ENCODE measurements around the gene BRCA2.
A peak's percentile ranks its signal among the peaks of the same experiment; 100 is the strongest.

Gene BRCA2

DNA sequence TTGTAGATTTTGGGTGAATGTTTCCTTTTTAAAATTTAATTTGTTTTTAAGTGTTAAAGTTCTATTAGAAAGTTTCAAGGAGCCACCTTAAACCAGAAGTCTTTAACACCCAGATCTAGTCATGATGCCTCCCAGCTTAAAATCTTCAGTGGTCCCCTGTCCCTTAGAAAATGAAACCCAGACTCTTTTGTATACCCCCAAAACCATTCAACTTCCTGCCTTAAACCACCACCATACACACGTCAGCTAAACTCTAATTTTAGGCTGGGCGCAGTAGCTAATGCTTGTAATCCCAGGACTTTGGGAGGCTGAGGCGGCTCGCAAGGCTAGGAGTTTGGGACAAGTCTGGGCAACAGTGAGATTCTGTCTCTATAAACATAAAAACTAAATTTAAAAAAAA lies 74.7 kb downstream of the BRCA2 start:
- no peak overlapping the region for H3K4me3 ChIP-seq (ENCODE audit: low read length)
- no peak overlapping the region for H3K27ac ChIP-seq (ENCODE audit: low read length)
- peaks cover 3% of the 10 kb centered on the region for H3K4me1 ChIP-seq (ENCODE audit: control insufficient read depth, low read depth, low read length)
- no peaks in the 10 kb centered on the region for H3K27me3 ChIP-seq (ENCODE audit: control insufficient read depth, insufficient read depth, low read length)
- H3K9ac ChIP-seq (ENCODE audit: low read length) = no peak overlapping the region
- H3K9me3 ChIP-seq (ENCODE audit: control insufficient read depth, low read depth, low read length) = no peaks in the 10 kb centered on the region
- H3K36me3 ChIP-seq (ENCODE audit: control insufficient read depth, low read depth, low read length) = peaks cover 15% of the 10 kb centered on the region

DNA sequence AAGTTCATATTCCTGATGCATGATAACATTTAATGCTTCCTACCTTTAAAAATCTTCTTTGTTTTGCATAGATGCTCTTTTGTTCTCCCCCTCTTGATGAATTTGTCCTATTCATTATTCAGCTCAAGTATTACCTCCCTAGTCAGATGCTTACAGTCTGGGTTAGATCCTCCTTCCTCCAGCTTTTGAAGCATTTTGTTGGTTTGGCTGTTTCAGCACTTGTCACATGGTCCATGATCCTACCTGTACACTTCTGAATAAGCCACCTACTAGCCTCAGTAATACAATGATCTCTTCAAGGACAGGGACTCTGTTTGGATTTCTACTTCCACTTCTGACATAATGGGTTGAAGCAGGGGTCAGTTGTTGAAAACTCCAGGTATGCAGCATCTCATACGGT lies 75.2 kb downstream of the BRCA2 start:
- Histone ChIP-seq H3K9me3 (ENCODE audit: control insufficient read depth, low read depth, low read length) (no peaks in the 10 kb centered on the region), H3K4me3 (ENCODE audit: low read length) (no peak overlapping the region), H3K27ac (ENCODE audit: low read length) (no peak overlapping the region), H3K9ac (ENCODE audit: low read length) (no peak overlapping the region), H3K4me1 (ENCODE audit: control insufficient read depth, low read depth, low read length) (peaks cover 3% of the 10 kb centered on the region), H3K27me3 (ENCODE audit: control insufficient read depth, insufficient read depth, low read length) (no peaks in the 10 kb centered on the region), H3K36me3 (ENCODE audit: control insufficient read depth, low read depth, low read length) (peaks cover 15% of the 10 kb centered on the region)

DNA sequence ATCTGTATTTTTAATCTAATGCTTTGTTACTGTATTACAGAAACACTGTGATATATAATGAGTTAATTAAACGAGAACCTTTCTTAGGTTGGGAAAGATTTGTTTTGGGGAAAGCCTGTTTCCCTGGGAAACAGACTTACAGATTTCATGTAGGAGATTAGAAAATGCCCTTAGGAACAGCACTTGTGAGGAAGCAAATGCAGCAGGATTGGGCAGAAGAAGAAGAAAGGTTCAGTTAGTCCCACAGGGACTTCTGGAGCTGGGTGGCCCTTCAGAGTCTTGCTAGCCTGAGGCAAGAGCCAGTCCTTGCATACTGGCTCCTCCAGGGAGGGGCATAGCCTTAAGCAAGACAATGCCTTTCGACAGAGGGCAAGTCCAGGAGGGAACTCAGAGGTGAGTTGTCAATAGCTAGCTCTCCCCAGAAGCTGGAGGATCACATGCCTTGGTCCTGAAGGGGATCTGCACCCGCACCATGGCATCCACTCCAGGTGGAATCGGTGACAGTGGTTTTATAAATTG lies 75.9 kb downstream of the BRCA2 start:
- H3K27ac ChIP-seq (ENCODE audit: low read length) = no peak overlapping the region
- H3K36me3 ChIP-seq (ENCODE audit: control insufficient read depth, low read depth, low read length) = peaks cover 13% of the 10 kb centered on the region
- H3K27me3 ChIP-seq (ENCODE audit: control insufficient read depth, insufficient read depth, low read length) = no peaks in the 10 kb centered on the region
- H3K4me3 ChIP-seq (ENCODE audit: low read length) = no peak overlapping the region
- H3K4me1 ChIP-seq (ENCODE audit: control insufficient read depth, low read depth, low read length) = peaks cover 3% of the 10 kb centered on the region
- H3K9ac ChIP-seq (ENCODE audit: low read length) = no peak overlapping the region
- H3K9me3 ChIP-seq (ENCODE audit: control insufficient read depth, low read depth, low read length) = no peaks in the 10 kb centered on the region

DNA sequence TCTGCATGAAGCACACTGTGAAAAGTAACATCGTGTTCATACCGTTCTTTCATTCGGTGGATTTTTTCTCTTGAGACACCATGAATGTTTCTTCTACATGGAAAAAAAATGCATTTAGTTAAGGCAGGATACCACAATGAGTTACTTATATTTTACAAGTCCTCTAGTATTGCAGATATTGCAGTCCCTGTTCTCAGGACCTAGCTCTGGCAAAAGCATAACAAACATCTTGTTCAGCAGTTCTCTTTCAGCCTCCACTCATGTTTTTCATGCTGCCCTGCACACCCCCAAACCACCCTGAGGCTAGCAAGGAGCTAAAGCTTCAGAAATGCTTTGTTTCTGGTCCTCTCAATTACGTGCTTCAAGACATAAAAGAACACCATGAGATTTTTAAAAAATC lies 87.8 kb downstream of the BRCA2 start:
- no peaks in the 10 kb centered on the region for H3K9me3 ChIP-seq (ENCODE audit: control insufficient read depth, low read depth, low read length)
- H3K4me3 ChIP-seq (ENCODE audit: low read length) = no peak overlapping the region
- no peak overlapping the region for H3K27ac ChIP-seq (ENCODE audit: low read length)
- peaks cover 11% of the 10 kb centered on the region for H3K36me3 ChIP-seq (ENCODE audit: control insufficient read depth, low read depth, low read length)
- no peaks in the 10 kb centered on the region for H3K4me1 ChIP-seq (ENCODE audit: control insufficient read depth, low read depth, low read length)
- no peak overlapping the region for H3K9ac ChIP-seq (ENCODE audit: low read length)
- peaks cover 4% of the 10 kb centered on the region for H3K27me3 ChIP-seq (ENCODE audit: control insufficient read depth, insufficient read depth, low read length)

DNA sequence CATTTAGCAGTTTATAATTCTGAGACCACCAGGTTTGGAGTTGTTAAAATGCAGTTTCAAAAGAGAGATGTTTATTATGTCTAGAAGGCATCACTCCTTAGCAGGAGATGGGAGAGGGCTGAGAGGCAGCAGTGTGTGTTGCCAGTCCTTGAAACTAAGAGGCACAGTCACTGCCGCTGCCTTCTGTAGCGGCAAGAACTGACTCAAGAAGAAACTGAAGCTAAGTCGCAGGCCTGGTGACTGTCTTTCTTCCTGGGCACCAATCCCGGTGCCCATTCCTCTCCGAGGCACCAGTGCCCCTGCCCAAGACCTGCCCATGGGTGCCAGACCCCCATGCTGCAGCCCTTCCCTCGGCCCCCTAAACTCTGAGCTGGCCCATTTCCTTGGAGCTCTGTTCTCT lies 92.5 kb downstream of the BRCA2 start:
- no peak overlapping the region for H3K4me3 ChIP-seq (ENCODE audit: low read length)

DNA sequence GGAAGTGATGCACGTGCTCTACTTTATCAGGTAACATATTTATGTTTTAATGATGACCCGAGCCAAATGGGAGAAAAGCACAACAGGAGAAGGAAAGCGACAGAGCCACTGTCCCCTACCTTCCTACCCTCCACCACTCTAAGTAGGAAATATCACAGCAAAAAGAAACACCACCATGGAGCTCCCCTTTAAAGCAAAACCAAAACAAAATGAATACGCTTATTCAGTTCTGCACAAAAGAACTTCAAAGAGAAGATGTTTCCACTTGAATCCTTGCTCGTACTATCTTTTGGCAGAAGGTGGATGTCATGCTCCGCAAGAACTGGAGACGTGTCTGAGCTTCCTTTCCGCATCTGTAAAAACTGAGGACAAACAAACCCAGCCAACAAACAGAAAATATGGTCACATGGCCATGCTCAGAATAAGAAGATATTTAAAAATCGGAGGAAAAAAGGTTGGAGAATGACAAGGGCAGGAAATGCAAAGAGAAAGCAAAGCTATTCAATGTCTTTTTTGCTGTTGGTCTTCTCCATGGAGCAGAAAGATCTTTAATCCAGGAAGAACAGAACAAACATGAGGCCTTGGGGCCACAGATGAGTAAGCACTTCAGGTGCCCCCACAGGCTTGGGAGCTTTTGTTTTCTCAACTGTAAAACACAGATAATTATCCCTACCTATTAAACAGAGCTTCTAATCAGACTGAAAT lies 93.1 kb downstream of the BRCA2 start:
- H3K9ac ChIP-seq (ENCODE audit: low read length) = no peak overlapping the region
- no peaks in the 10 kb centered on the region for H3K36me3 ChIP-seq (ENCODE audit: control insufficient read depth, low read depth, low read length)
- no peak overlapping the region for H3K4me3 ChIP-seq (ENCODE audit: low read length)
- peaks cover 12% of the 10 kb centered on the region for H3K4me1 ChIP-seq (ENCODE audit: control insufficient read depth, low read depth, low read length)
- H3K9me3 ChIP-seq (ENCODE audit: control insufficient read depth, low read depth, low read length) = no peaks in the 10 kb centered on the region
- peaks cover 24% of the 10 kb centered on the region for H3K27me3 ChIP-seq (ENCODE audit: control insufficient read depth, insufficient read depth, low read length)
- H3K27ac ChIP-seq (ENCODE audit: low read length) = no peak overlapping the region

More for the DNA sequence above, 92.5 kb downstream of the BRCA2 start:
- Histone ChIP-seq H3K36me3 (ENCODE audit: control insufficient read depth, low read depth, low read length) (no peaks in the 10 kb centered on the region), H3K27me3 (ENCODE audit: control insufficient read depth, insufficient read depth, low read length) (peaks cover 24% of the 10 kb centered on the region), H3K9me3 (ENCODE audit: control insufficient read depth, low read depth, low read length) (no peaks in the 10 kb centered on the region), H3K4me1 (ENCODE audit: control insufficient read depth, low read depth, low read length) (peaks cover 12% of the 10 kb centered on the region), H3K9ac (ENCODE audit: low read length) (no peak overlapping the region), H3K27ac (ENCODE audit: low read length) (no peak overlapping the region)

DNA sequence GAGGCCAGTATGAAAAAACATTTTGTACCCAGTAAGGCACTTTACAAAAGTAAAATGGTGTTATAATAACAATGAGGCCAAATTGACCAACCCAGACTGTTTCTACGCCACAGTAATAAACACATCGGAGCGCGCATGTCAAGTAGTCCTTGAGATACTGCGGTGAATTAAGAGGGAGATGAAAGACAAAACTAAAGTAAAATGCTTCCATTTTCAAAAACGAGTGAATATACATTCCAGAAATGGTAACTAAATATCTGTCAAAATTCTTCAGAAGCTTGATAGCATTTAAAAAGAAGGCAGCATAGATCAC lies 93.6 kb downstream of the BRCA2 start:
- H3K4me1 ChIP-seq (ENCODE audit: control insufficient read depth, low read depth, low read length) = peaks cover 12% of the 10 kb centered on the region
- peaks cover 24% of the 10 kb centered on the region for H3K27me3 ChIP-seq (ENCODE audit: control insufficient read depth, insufficient read depth, low read length)
- no peak overlapping the region for H3K9ac ChIP-seq (ENCODE audit: low read length)
- no peaks in the 10 kb centered on the region for H3K9me3 ChIP-seq (ENCODE audit: control insufficient read depth, low read depth, low read length)
- H3K36me3 ChIP-seq (ENCODE audit: control insufficient read depth, low read depth, low read length) = no peaks in the 10 kb centered on the region
- no peak overlapping the region for H3K4me3 ChIP-seq (ENCODE audit: low read length)
- no peak overlapping the region for H3K27ac ChIP-seq (ENCODE audit: low read length)

DNA sequence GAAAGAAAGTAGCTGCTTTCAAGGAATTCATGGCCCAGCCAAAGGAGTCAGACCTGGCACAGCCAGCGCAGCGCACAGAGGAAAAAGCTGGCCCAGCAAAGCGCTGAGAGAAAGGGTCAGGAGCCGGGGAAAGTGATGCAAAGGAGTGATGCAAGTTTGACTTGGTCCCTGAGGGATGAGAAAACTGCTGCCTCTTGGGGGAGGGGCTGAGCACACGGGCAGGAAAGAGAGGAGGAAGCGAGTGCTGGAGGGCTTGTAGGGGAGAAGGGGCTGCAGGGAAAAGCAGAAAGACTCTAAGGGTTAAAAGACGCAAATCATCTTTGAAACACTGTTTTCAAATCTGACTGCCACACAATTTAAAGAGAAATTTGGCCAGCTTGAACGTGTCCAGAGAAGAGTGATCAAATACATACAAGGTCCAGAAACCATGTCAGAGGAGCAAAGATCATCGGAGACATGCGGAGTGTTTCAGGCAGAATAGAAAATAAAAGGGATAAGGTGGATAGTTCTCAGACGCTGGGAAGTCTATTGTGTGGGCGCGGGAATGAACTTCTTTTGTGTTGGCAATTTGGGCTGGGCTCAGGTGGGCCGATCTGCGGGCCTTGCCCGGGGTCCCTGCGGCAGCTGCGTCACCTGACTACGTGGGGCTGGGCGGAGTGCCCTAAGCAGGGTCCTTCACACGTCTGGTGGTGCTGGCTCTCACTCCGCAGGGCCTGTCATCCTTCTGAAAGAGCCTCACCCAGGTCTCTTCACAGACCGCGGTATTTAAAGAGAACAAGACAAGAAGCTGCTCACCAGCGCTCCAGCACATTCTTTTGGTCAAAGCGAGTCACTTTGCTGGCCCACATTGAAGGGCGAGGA lies 94.5 kb downstream of the BRCA2 start:
- Histone ChIP-seq H3K4me3 (ENCODE audit: low read length) (peak overlapping the region; percentile 71), H3K4me1 (ENCODE audit: control insufficient read depth, low read depth, low read length) (peaks cover 12% of the 10 kb centered on the region), H3K36me3 (ENCODE audit: control insufficient read depth, low read depth, low read length) (no peaks in the 10 kb centered on the region), H3K27ac (ENCODE audit: low read length) (no peak overlapping the region), H3K27me3 (ENCODE audit: control insufficient read depth, insufficient read depth, low read length) (peaks cover 24% of the 10 kb centered on the region), H3K9me3 (ENCODE audit: control insufficient read depth, low read depth, low read length) (no peaks in the 10 kb centered on the region), H3K9ac (ENCODE audit: low read length) (peak overlapping the region; percentile 55)

DNA sequence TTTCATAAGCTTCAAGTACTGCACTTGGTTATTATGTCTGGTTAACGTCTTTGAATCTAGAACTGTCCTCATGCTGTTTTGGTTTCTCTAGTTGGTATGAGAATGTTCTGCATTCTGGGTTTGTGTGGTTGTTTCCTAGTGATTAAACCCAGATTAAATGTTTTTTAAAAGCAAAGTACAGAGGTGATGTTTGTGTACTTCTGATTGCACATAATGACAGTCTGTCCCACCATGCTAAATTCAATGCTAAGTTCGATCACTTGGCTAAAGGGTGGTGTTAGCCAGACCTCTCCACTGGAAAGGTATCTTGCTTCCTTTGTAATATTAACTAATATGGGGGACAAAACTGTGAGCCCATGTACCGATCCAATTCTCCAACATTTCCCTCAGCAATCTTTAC lies 98.0 kb downstream of the BRCA2 start:
- peaks cover 18% of the 10 kb centered on the region for H3K27me3 ChIP-seq (ENCODE audit: control insufficient read depth, insufficient read depth, low read length)
- no peaks in the 10 kb centered on the region for H3K36me3 ChIP-seq (ENCODE audit: control insufficient read depth, low read depth, low read length)
- H3K4me3 ChIP-seq (ENCODE audit: low read length) = no peak overlapping the region
- H3K4me1 ChIP-seq (ENCODE audit: control insufficient read depth, low read depth, low read length) = peaks cover 12% of the 10 kb centered on the region
- H3K9ac ChIP-seq (ENCODE audit: low read length) = no peak overlapping the region
- H3K27ac ChIP-seq (ENCODE audit: low read length) = no peak overlapping the region
- H3K9me3 ChIP-seq (ENCODE audit: control insufficient read depth, low read depth, low read length) = no peaks in the 10 kb centered on the region

DNA sequence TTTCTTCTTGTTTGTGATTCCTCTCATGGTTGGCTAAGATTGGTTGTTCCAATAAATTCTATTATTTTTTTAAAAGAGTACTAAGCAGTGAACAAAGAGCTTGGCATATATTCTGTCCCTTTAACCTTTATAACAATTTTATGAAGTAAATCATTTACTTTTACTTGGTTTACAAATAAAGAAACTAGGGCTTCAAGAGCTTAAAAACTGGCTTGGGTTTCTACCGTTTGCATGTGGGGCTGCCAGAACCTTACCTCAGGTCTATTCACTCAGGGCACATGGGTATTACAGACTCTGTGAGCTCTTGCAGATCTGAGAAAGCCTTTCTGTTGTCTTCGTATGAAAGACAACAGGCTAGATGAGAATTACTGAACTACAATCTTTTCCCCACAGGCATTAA lies 99.3 kb downstream of the BRCA2 start:
- no peak overlapping the region for H3K4me3 ChIP-seq (ENCODE audit: low read length)
- no peak overlapping the region for H3K27ac ChIP-seq (ENCODE audit: low read length)
- H3K9me3 ChIP-seq (ENCODE audit: control insufficient read depth, low read depth, low read length) = no peaks in the 10 kb centered on the region
- no peak overlapping the region for H3K9ac ChIP-seq (ENCODE audit: low read length)
- peaks cover 6% of the 10 kb centered on the region for H3K27me3 ChIP-seq (ENCODE audit: control insufficient read depth, insufficient read depth, low read length)
- H3K36me3 ChIP-seq (ENCODE audit: control insufficient read depth, low read depth, low read length) = no peaks in the 10 kb centered on the region
- H3K4me1 ChIP-seq (ENCODE audit: control insufficient read depth, low read depth, low read length) = peaks cover 3% of the 10 kb centered on the region

DNA sequence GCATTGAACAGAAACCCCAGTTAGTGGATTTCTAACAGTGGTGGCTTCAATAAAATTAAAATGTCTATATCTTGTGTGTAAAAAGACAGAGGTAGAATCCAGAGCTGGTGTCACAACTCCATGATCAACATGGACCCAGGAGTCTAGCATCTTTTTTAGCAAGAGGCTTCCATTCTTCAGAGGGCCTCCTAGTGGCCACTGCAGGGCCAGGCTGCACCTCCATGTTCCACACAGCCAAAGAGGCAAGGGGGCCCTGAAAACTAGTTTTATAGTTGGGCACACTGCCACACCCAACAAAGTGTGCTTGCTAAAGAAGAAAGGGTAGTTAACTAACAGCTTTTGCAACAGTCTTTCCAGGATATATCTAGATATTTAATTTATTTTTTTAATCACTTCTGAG lies 99.7 kb downstream of the BRCA2 start:
- H3K9me3 ChIP-seq (ENCODE audit: control insufficient read depth, low read depth, low read length) = no peaks in the 10 kb centered on the region

More for the DNA sequence above, 99.7 kb downstream of the BRCA2 start:
- H3K36me3 ChIP-seq (ENCODE audit: control insufficient read depth, low read depth, low read length) = no peaks in the 10 kb centered on the region
- no peak overlapping the region for H3K9ac ChIP-seq (ENCODE audit: low read length)
- peaks cover 6% of the 10 kb centered on the region for H3K27me3 ChIP-seq (ENCODE audit: control insufficient read depth, insufficient read depth, low read length)
- no peak overlapping the region for H3K4me3 ChIP-seq (ENCODE audit: low read length)
- H3K4me1 ChIP-seq (ENCODE audit: control insufficient read depth, low read depth, low read length) = peaks cover 3% of the 10 kb centered on the region
- no peak overlapping the region for H3K27ac ChIP-seq (ENCODE audit: low read length)
